ENCODE data around the gene SRBD1. TPM values are rescaled to one million over a fixed set of nuclear protein-coding genes. Genes with fewer than 3 reads are reported as not detected.

Gene SRBD1
- total and polyA plus RNA-seq, 2 donors (not counting 1 experiment from before 2014, with no cell fraction given) = 9.6 to 18.7 TPM

- no peak for TF ChIP-seq EZH2 (IDR thresholded peaks at IDR 0.05; ENCODE audit: low read length, missing control alignments)
- TF ChIP-seq, protein P1, sequence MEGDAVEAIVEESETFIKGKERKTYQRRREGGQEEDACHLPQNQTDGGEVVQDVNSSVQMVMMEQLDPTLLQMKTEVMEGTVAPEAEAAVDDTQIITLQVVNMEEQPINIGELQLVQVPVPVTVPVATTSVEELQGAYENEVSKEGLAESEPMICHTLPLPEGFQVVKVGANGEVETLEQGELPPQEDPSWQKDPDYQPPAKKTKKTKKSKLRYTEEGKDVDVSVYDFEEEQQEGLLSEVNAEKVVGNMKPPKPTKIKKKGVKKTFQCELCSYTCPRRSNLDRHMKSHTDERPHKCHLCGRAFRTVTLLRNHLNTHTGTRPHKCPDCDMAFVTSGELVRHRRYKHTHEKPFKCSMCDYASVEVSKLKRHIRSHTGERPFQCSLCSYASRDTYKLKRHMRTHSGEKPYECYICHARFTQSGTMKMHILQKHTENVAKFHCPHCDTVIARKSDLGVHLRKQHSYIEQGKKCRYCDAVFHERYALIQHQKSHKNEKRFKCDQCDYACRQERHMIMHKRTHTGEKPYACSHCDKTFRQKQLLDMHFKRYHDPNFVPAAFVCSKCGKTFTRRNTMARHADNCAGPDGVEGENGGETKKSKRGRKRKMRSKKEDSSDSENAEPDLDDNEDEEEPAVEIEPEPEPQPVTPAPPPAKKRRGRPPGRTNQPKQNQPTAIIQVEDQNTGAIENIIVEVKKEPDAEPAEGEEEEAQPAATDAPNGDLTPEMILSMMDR (conservative IDR thresholded peaks at IDR 0.05 in 1 of 2, IDR thresholded peaks at IDR 0.05 in 1 of 2; ENCODE audit: low read depth in 1 of 2, low read length in 2 of 2) = no peak
- no peak overlapping the region for H3K4me3 ChIP-seq (replicated peaks in 1 of 4; ENCODE audit: control extremely low read depth in 1 of 4, insufficient read depth in 1 of 4, low read depth in 3 of 4, low read length in 4 of 4)
- no peaks in the 10 kb centered on the region for H3K27me3 ChIP-seq (ENCODE audit: control insufficient read depth, insufficient read depth, low read length)
- no peaks in the 10 kb centered on the region for H3K4me1 ChIP-seq (ENCODE audit: control insufficient read depth, extremely low read depth, insufficient read depth, low read length)
- H3K9me3 ChIP-seq (ENCODE audit: control insufficient read depth, insufficient read depth, low read depth, low read length) = no peaks in the 10 kb centered on the region
- no peaks in the 10 kb centered on the region for H3K79me2 ChIP-seq (ENCODE audit: control insufficient read depth, insufficient read depth, low read length)
- DNase-seq (ENCODE audit: low read depth in 2 of 2) = peak in 1 of 2 donors; percentile 84
- H3K27ac ChIP-seq (ENCODE audit: insufficient read depth, low read length) = no peak overlapping the region
- H3K9ac ChIP-seq (ENCODE audit: insufficient read depth, low read length) = no peak overlapping the region
- no peak overlapping the region for H2AFZ ChIP-seq (ENCODE audit: low read length)
- H3K36me3 ChIP-seq (ENCODE audit: control insufficient read depth, insufficient read depth, low read length) = no peaks in the 10 kb centered on the region
- H4K20me1 ChIP-seq (ENCODE audit: control insufficient read depth, extremely low read depth, insufficient read depth, low read length) = no peaks in the 10 kb centered on the region
- no peak overlapping the region for H3K4me2 ChIP-seq (ENCODE audit: extremely low read depth, insufficient read depth, low read length)
Observed at GRCh38 chr2:45403036-45403435, 208.0 kb downstream of the SRBD1 start.

DNA sequence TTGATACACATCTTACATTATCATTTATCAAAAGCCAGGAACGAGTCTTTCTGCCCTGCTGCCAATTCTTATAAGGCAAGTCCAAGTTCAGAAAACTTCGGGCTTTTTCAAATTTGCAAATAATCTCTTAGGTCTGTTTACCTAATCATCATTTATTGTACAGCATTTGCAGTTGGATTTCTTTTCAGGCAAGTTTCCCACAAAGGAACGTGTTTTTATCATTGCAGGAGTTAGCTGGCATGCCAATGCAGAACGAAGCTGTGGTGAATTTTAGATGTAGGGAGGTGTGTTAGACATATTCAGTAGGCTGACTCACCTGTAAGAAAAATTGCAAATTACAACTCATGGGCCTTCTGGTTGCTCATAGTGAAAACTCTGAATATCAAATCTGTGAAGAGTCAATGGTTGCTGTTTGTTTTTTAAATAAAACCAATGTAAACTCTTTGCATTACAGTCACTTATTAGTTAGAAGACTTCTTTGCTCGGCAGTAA is 209.6 kb downstream of the SRBD1 start:
- no peak for DNase-seq (ENCODE audit: low read depth in 2 of 2)
- Histone ChIP-seq H3K9ac (ENCODE audit: insufficient read depth, low read length) (no peak overlapping the region), H4K20me1 (ENCODE audit: control insufficient read depth, extremely low read depth, insufficient read depth, low read length) (no peaks in the 10 kb centered on the region), H3K4me3 (replicated peaks in 1 of 4; ENCODE audit: control extremely low read depth in 1 of 4, insufficient read depth in 1 of 4, low read depth in 3 of 4, low read length in 4 of 4) (no peak overlapping the region), H3K4me1 (ENCODE audit: control insufficient read depth, extremely low read depth, insufficient read depth, low read length) (no peaks in the 10 kb centered on the region), H3K27me3 (ENCODE audit: control insufficient read depth, insufficient read depth, low read length) (no peaks in the 10 kb centered on the region), H3K9me3 (ENCODE audit: control insufficient read depth, insufficient read depth, low read depth, low read length) (no peaks in the 10 kb centered on the region), H3K27ac (ENCODE audit: insufficient read depth, low read length) (no peak overlapping the region), H3K79me2 (ENCODE audit: control insufficient read depth, insufficient read depth, low read length) (no peaks in the 10 kb centered on the region), H3K4me2 (ENCODE audit: extremely low read depth, insufficient read depth, low read length) (no peak overlapping the region), H2AFZ (ENCODE audit: low read length) (no peak overlapping the region), H3K36me3 (ENCODE audit: control insufficient read depth, insufficient read depth, low read length) (no peaks in the 10 kb centered on the region)
- TF ChIP-seq, protein P1 (conservative IDR thresholded peaks at IDR 0.05 in 1 of 2, IDR thresholded peaks at IDR 0.05 in 1 of 2; ENCODE audit: low read depth in 1 of 2, low read length in 2 of 2) = no peak
- TF ChIP-seq EZH2 (IDR thresholded peaks at IDR 0.05; ENCODE audit: low read length, missing control alignments) = no peak

GRCh38 chr2:45399040-45399784 is 211.9 kb downstream of the SRBD1 start:
- no peaks in the 10 kb centered on the region for H3K27me3 ChIP-seq (ENCODE audit: control insufficient read depth, insufficient read depth, low read length)
- no peak for TF ChIP-seq EZH2 (IDR thresholded peaks at IDR 0.05; ENCODE audit: low read length, missing control alignments)
- TF ChIP-seq, protein P1 (conservative IDR thresholded peaks at IDR 0.05 in 1 of 2, IDR thresholded peaks at IDR 0.05 in 1 of 2; ENCODE audit: low read depth in 1 of 2, low read length in 2 of 2) = no peak
- no peak overlapping the region for H2AFZ ChIP-seq (ENCODE audit: low read length)
- H3K4me1 ChIP-seq (ENCODE audit: control insufficient read depth, extremely low read depth, insufficient read depth, low read length) = no peaks in the 10 kb centered on the region
- no peak overlapping the region for H3K4me2 ChIP-seq (ENCODE audit: extremely low read depth, insufficient read depth, low read length)
- H3K79me2 ChIP-seq (ENCODE audit: control insufficient read depth, insufficient read depth, low read length) = no peaks in the 10 kb centered on the region
- H3K27ac ChIP-seq (ENCODE audit: insufficient read depth, low read length) = no peak overlapping the region
- H3K9me3 ChIP-seq (ENCODE audit: control insufficient read depth, insufficient read depth, low read depth, low read length) = no peaks in the 10 kb centered on the region
- H3K36me3 ChIP-seq (ENCODE audit: control insufficient read depth, insufficient read depth, low read length) = no peaks in the 10 kb centered on the region
- no peak for DNase-seq (ENCODE audit: low read depth in 2 of 2)
- H4K20me1 ChIP-seq (ENCODE audit: control insufficient read depth, extremely low read depth, insufficient read depth, low read length) = no peaks in the 10 kb centered on the region
- H3K9ac ChIP-seq (ENCODE audit: insufficient read depth, low read length) = no peak overlapping the region
- H3K4me3 ChIP-seq (replicated peaks in 1 of 4; ENCODE audit: control extremely low read depth in 1 of 4, insufficient read depth in 1 of 4, low read depth in 3 of 4, low read length in 4 of 4) = no peak overlapping the region

Data from fibroblast of lung (primary cell).